ENCODE results near the gene SERPINH1. TPM values are rescaled to one million over a fixed set of nuclear protein-coding genes. Genes with fewer than 3 reads are reported as not detected.
"Not testable (repeated sequence)": the region's sequence is repeated elsewhere in the genome, so short reads cannot be mapped to it uniquely, and the experiment has no call there.

Gene SERPINH1
- total and polyA plus RNA-seq, 2 donors (not counting 1 experiment from before 2014, with no cell fraction given), result 3.0 to 5.7 TPM

- 28% methylated on average over 36 of the region's 42 CpGs for WGBS (ENCODE audit: insufficient coverage)
- H2AFZ ChIP-seq (ENCODE audit: insufficient read depth, low read depth, low read length, poor library complexity, severe bottlenecking), result peak overlapping the region; percentile 91
These were observed 21.9 kb downstream of the SERPINH1 start for GRCh38 chr11:75583718-75584658.

GRCh38 chr11:75584659-75585292 lies 22.7 kb downstream of the SERPINH1 start:
- ATAC-seq (ENCODE audit: low read depth); H3K4me2 ChIP-seq (replicated peaks; ENCODE audit: low read depth, low read length, poor library complexity, severe bottlenecking); H3K9me3 Mint-ChIP-seq (ENCODE audit: insufficient read depth); H3K4me3 ChIP-seq (ENCODE audit: control extremely low read depth in 1 of 5, extremely low read depth in 1 of 5, insufficient read depth in 1 of 5, low read depth in 2 of 5, low read length in 4 of 5); H3K27ac ChIP-seq (ENCODE audit: low read length in 2 of 2); H3K27me3 ChIP-seq (replicated peaks in 1 of 4; ENCODE audit: control extremely low read depth in 1 of 4, control insufficient read depth in 3 of 4, insufficient read depth in 4 of 4, low read length in 3 of 4); H3K27me3 Mint-ChIP-seq; H3K9ac ChIP-seq (ENCODE audit: low read length); H3K79me2 ChIP-seq (ENCODE audit: control insufficient read depth, insufficient read depth, low read length); H3K9me3 ChIP-seq (ENCODE audit: control extremely low read depth in 1 of 3, control insufficient read depth in 2 of 3, insufficient read depth in 1 of 3, low read length in 2 of 3); H2AFZ ChIP-seq (ENCODE audit: insufficient read depth, low read depth, low read length, poor library complexity, severe bottlenecking); DNase-seq; H4K20me1 ChIP-seq (ENCODE audit: control insufficient read depth, insufficient read depth, low read length, poor library complexity, severe bottlenecking); H3K36me3 ChIP-seq (replicated peaks in 1 of 2; ENCODE audit: control extremely low read depth in 1 of 2, control insufficient read depth in 1 of 2, extremely low read depth in 1 of 2, insufficient read depth in 2 of 2, low read length in 1 of 2): not testable (repeated sequence)
- CTCF ChIA-PET, result interaction anchor here (0.9 to 1.2 kb wide), 4 partner anchors 11 to 59 kb away, joined by 3 to 4 read pairs (median 4); partner anchors contain the start of gene GDPD5
- Mint-ChIP-seq H3K4me3 (peak overlapping the region; percentile 87), H3K4me1 (peaks cover 21% of the 10 kb centered on the region), H3K27ac (peak overlapping the region; percentile 91)
- POLR2A ChIA-PET, result interaction anchor here (1.3 kb wide), 1 partner anchor 22 kb away, joined by 3 read pairs; no protein-coding TSS in a partner anchor
- intact Hi-C loops (cut with micrococcal nuclease), result loop anchor here (5.0 kb wide), 1 partner anchor 108 kb away; no protein-coding TSS in a partner anchor
- WGBS (ENCODE audit: insufficient coverage), result 94% methylated on average over 7 of the region's 12 CpGs
- peaks cover 22% of the 10 kb centered on the region in 2 donors for H3K4me1 ChIP-seq (ENCODE audit: control insufficient read depth in 2 of 2, insufficient read depth in 2 of 2, low read length in 2 of 2)

More at GRCh38 chr11:75583718-75584658, 21.9 kb downstream of the SERPINH1 start:
- Histone ChIP-seq H3K4me3 (ENCODE audit: control extremely low read depth in 1 of 5, extremely low read depth in 1 of 5, insufficient read depth in 1 of 5, low read depth in 2 of 5, low read length in 4 of 5) (peak overlapping the region in 4 of 5 experiments; percentile 59 to 69 (median 63)), H3K27ac (ENCODE audit: low read length in 2 of 2) (peak overlapping the region in 1 of 2 donors; percentile 60), H3K27me3 (replicated peaks in 1 of 4; ENCODE audit: control extremely low read depth in 1 of 4, control insufficient read depth in 3 of 4, insufficient read depth in 4 of 4, low read length in 3 of 4) (no peaks in the 10 kb centered on the region), H3K36me3 (replicated peaks in 1 of 2; ENCODE audit: control extremely low read depth in 1 of 2, control insufficient read depth in 1 of 2, extremely low read depth in 1 of 2, insufficient read depth in 2 of 2, low read length in 1 of 2) (no peaks in the 10 kb centered on the region), H3K4me2 (replicated peaks; ENCODE audit: low read depth, low read length, poor library complexity, severe bottlenecking) (peak overlapping the region; percentile 98), H3K9ac (ENCODE audit: low read length) (peak overlapping the region; percentile 74), H3K4me1 (ENCODE audit: control insufficient read depth in 2 of 2, insufficient read depth in 2 of 2, low read length in 2 of 2) (peaks cover 27 to 29% of the 10 kb centered on the region in 2 donors), H4K20me1 (ENCODE audit: control insufficient read depth, insufficient read depth, low read length, poor library complexity, severe bottlenecking) (no peaks in the 10 kb centered on the region), H3K9me3 (ENCODE audit: control extremely low read depth in 1 of 3, control insufficient read depth in 2 of 3, insufficient read depth in 1 of 3, low read length in 2 of 3) (no peaks in the 10 kb centered on the region), H3K79me2 (ENCODE audit: control insufficient read depth, insufficient read depth, low read length) (no peaks in the 10 kb centered on the region)
- TF ChIP-seq EZH2 (IDR thresholded peaks at IDR 0.05; ENCODE audit: borderline replicate concordance, insufficient read depth, low read depth, low read length, poor library complexity, severe bottlenecking) (no peak), CTCF (IDR thresholded peaks at IDR 0.05) (no peak)
- Mint-ChIP-seq H3K27me3 (no peaks in the 10 kb centered on the region), H3K4me3 (peak overlapping the region; percentile 87), H3K27ac (peak overlapping the region; percentile 91), H3K4me1 (peaks cover 26% of the 10 kb centered on the region), H3K9me3 (ENCODE audit: insufficient read depth) (no peaks in the 10 kb centered on the region)
- ATAC-seq (ENCODE audit: low read depth) (peak; percentile 35), DNase-seq (peak; percentile 53)
- ChIA-PET CTCF (interaction anchor here (1.1 to 1.2 kb wide), 2 partner anchors 12 to 23 kb away, joined by 3 to 4 read pairs; no protein-coding TSS in a partner anchor), POLR2A (interaction anchor here (0.6 to 1.3 kb wide), 3 partner anchors 15 to 22 kb away, joined by 3 to 7 read pairs (median 4); partner anchors contain the start of gene SERPINH1)
- intact Hi-C loops (cut with micrococcal nuclease), result loop anchor here (1.0 to 5.0 kb wide), 2 partner anchors 22 to 108 kb away; partner anchors contain the start of gene SERPINH1
